Spleen (tissue), 11 donors: ENCODE data around the gene SORCS3. TPM values are rescaled to one million over a fixed set of nuclear protein-coding genes. Genes with fewer than 3 reads are reported as not detected.

Experiments
- DNase-seq: peaks from one replicate; pipeline ENCODE4 v3.0.0-alpha.2; 2020
- H3K27ac ChIP-seq, 8 donors: fragments of 200-600 bp; sonication (generic) in 7 of 8; 1 replicate in 4 of 8; 2 replicates in 4 of 8; pipeline versions ENCODE4 v1.5.0 to v1.8.0; 2016 to 2021; ENCODE audit warnings: inconsistent platforms in 4 of 8, mild to moderate bottlenecking in 4 of 8, moderate library complexity in 1 of 8
- H3K27me3 ChIP-seq, 7 donors: fragments of 200-600 bp; sonication (generic) in 6 of 7; replicated peaks in 1 of 7; 1 replicate in 4 of 7; 2 replicates in 3 of 7; pipeline versions ENCODE4 v1.5.0 to v1.8.0; 2016 to 2021; ENCODE audit warnings: inconsistent platforms in 3 of 7, mild to moderate bottlenecking in 1 of 7
- H3K36me3 ChIP-seq, 6 donors: fragments of 200-600 bp; sonication (generic) in 5 of 6; 1 replicate in 4 of 6; 2 replicates in 2 of 6; pipeline versions ENCODE4 v1.5.0 to v1.8.0; 2016 to 2021; ENCODE audit warnings: inconsistent platforms in 2 of 6
- H3K4me1 ChIP-seq, 6 donors: fragments of 200-600 bp; sonication (generic) in 5 of 6; 1 replicate in 3 of 6; 2 replicates in 3 of 6; pipeline versions ENCODE4 v1.5.0 to v1.8.0; 2016 to 2021; ENCODE audit warnings: inconsistent platforms in 3 of 6
- H3K4me3 ChIP-seq, 8 donors: fragments of 200-600 bp; sonication (generic) in 7 of 8; 1 replicate in 4 of 8; 2 replicates in 4 of 8; pipeline versions ENCODE4 v1.5.0 to v1.8.0; 2016 to 2021; ENCODE audit warnings: inconsistent platforms in 4 of 8, mild to moderate bottlenecking in 4 of 8, moderate library complexity in 2 of 8
- H3K9me3 ChIP-seq, 8 donors: fragments of 200-600 bp; sonication (generic) in 7 of 8; 1 replicate in 4 of 8; 2 replicates in 4 of 8; pipeline versions ENCODE4 v1.5.0 to v1.8.0; 2016 to 2021; ENCODE audit warnings: inconsistent platforms in 4 of 8
- CTCF ChIP-seq, 11 experiments: fragments of 200-600 bp in 7 of 11; fragments of 450-650 bp in 4 of 11; sonication (generic) in 4 of 11; IDR thresholded peaks in 8 of 11; conservative IDR thresholded peaks in 3 of 11; 1 replicate in 7 of 11; 2 replicates in 4 of 11; pipeline versions ENCODE4 v1.4.0 to v1.8.0; 2016 to 2021; ENCODE audit warnings: antibody characterized with exemption in 11 of 11, inconsistent platforms in 4 of 11, mild to moderate bottlenecking in 1 of 11
- POLR2A ChIP-seq, 3 donors: fragments of 450-650 bp; IDR thresholded peaks; one replicate each; pipeline ENCODE4 v1.5.1; 2017; ENCODE audit warnings: antibody characterized with exemption in 3 of 3, mild to moderate bottlenecking in 1 of 3
- POLR2AphosphoS5 ChIP-seq, 3 donors: sonication (generic); formaldehyde crosslinking; IDR thresholded peaks; one replicate each; pipeline ENCODE4 v1.5.1; 2017; ENCODE audit warnings: antibody characterized with exemption in 3 of 3
- WGBS, 5 donors: extraction: QIAGEN DNeasy Blood & Tissue Kit in 3 of 5; methylation state at CpG; one replicate each; pipeline versions ENCODE4 v1.1.5 to v1.1.7; 2013 to 2018; 5-methylcytosine and 5-hydroxymethylcytosine counted together
- intact Hi-C: fragments of 100-400 bp; cut with DNase I; formaldehyde crosslinking; loops from one replicate; pipeline ENCODE4 v1.15.0; 2023; ENCODE audit warnings: low total_unique reads
- polyA plus RNA-seq, 3 donors: library from polyadenylated mRNA; stranded (reverse); fragments of 200-250 nt; gene quantifications; one replicate each; pipeline ENCODE4 v1.2.1, GENCODE V29; 2013
- total RNA-seq, 7 donors: library from RNA; depleted of rRNA in 3 of 7; stranded (reverse); fragments of >200 nt in 3 of 7; fragmentation: NEBNext Ultra II Directional in 4 of 7; extraction: Animal tissue kit (Norgen Biotek cat#: 25700) in 4 of 7; gene quantifications; one replicate each; pipeline versions ENCODE4 v1.1.0 to v1.2.1, GENCODE V29; 2016 to 2021
- donor health status: healthy with polysubstance abuse.
- donor health status: DM: no; HTN: no; CAD: no; lungs with moderate emphysema.
- donor health status: DM: no; HTN: no; CAD: no.
- donor health status: Bipolar disorder and iron deficiency.
- donor health status: healthy.
- donor health status: DM: no; HTN: no; CAD: no.
- donor health status: DM: yes; HTN: yes; CAD: no.

SORCS3 gene
- total and polyA plus RNA-seq, 10 donors, result 0.03 to 0.06 TPM; not detected in 8

GRCh38 chr10:104681485-104681884 is 40.4 kb downstream of the SORCS3 start:
- WGBS, 5 donors, result 32 to 100% (median 88%) methylated on average over 2 of the region's 2 CpGs
- no peak overlapping the region for H3K27ac ChIP-seq
- no peak overlapping the region for H3K4me3 ChIP-seq
- H3K36me3 ChIP-seq, result no peaks in the 10 kb centered on the region
- TF ChIP-seq POLR2A (IDR thresholded peaks at IDR 0.05), result no peak
- TF ChIP-seq CTCF (IDR thresholded peaks at IDR 0.05 in 8 of 11, conservative IDR thresholded peaks at IDR 0.05 in 3 of 11), result no peak
- no peak for TF ChIP-seq POLR2AphosphoS5 (IDR thresholded peaks at IDR 0.05)
- intact Hi-C loops, result no loop called here
- DNase-seq, result no peak
- H3K27me3 ChIP-seq, result peaks cover 0 to 56% (median 0%) of the 10 kb centered on the region in 7 donors
- H3K4me1 ChIP-seq, result no peaks in the 10 kb centered on the region
- H3K9me3 ChIP-seq, result no peaks in the 10 kb centered on the region

- H3K4me1 ChIP-seq, result no peaks in the 10 kb centered on the region
- H3K27me3 ChIP-seq, result peaks cover 0 to 56% (median 0%) of the 10 kb centered on the region in 7 donors
- intact Hi-C loops, result no loop called here
- no peaks in the 10 kb centered on the region for H3K36me3 ChIP-seq
- TF ChIP-seq POLR2A (IDR thresholded peaks at IDR 0.05), result no peak
- no peak for TF ChIP-seq POLR2AphosphoS5 (IDR thresholded peaks at IDR 0.05)
- TF ChIP-seq CTCF (IDR thresholded peaks at IDR 0.05 in 8 of 11, conservative IDR thresholded peaks at IDR 0.05 in 3 of 11), result no peak
- H3K9me3 ChIP-seq, result no peaks in the 10 kb centered on the region
- H3K27ac ChIP-seq, result no peak overlapping the region
- 72 to 100% (median 83%) methylated on average over 1 of the region's 1 CpG for WGBS, 5 donors
- DNase-seq, result no peak
- H3K4me3 ChIP-seq, result no peak overlapping the region
These were observed 42.5 kb downstream of the SORCS3 start for GRCh38 chr10:104683567-104683966.

GRCh38 chr10:104686829-104687228 is 45.7 kb downstream of the SORCS3 start:
- 24 to 80% (median 47%) methylated on average over 1 of the region's 1 CpG for WGBS, 5 donors
- no peak for DNase-seq

More at GRCh38 chr10:104686829-104687228, 45.7 kb downstream of the SORCS3 start:
- H3K36me3 ChIP-seq, result no peaks in the 10 kb centered on the region
- H3K27me3 ChIP-seq, result peaks cover 0 to 64% (median 0%) of the 10 kb centered on the region in 7 donors
- no peaks in the 10 kb centered on the region for H3K4me1 ChIP-seq
- no peaks in the 10 kb centered on the region for H3K9me3 ChIP-seq
- intact Hi-C loops, result no loop called here
- H3K4me3 ChIP-seq, result no peak overlapping the region
- no peak overlapping the region for H3K27ac ChIP-seq
- TF ChIP-seq POLR2AphosphoS5 (IDR thresholded peaks at IDR 0.05), result no peak
- TF ChIP-seq CTCF (IDR thresholded peaks at IDR 0.05 in 8 of 11, conservative IDR thresholded peaks at IDR 0.05 in 3 of 11), result no peak
- no peak for TF ChIP-seq POLR2A (IDR thresholded peaks at IDR 0.05)
